Naive thymus-derived CD4-positive, alpha-beta T cell (primary cell): ENCODE data around the gene DMAP1. TPM values are rescaled to one million over a fixed set of nuclear protein-coding genes. Genes with fewer than 3 reads are reported as not detected.

Experiments
- ATAC-seq: fragments of 150-1000 bp; cut with Tn5 transposase; 2 replicates; pipeline ENCODE4 v1.10.0; 2021; ENCODE audit warnings: mild to moderate bottlenecking, moderate library complexity
- CTCF ChIA-PET: fragments of 350-600 bp; sonication (Branson Sonifier 250); formaldehyde crosslinking; loops from one replicate; lab custom pipeline; 2021; ENCODE audit warnings: antibody characterized with exemption; lab: Charles Lee
- POLR2A ChIA-PET: fragments of 350-600 bp; sonication (Branson Sonifier 250); formaldehyde crosslinking; loops from one replicate; lab custom pipeline; 2021; ENCODE audit warnings: antibody characterized with exemption, inconsistent platforms; lab: Charles Lee
- DNase-seq, 9 donors: peaks; one replicate each; pipeline versions ENCODE4 v3.0.0 to v3.0.0-alpha.2; 2020 to 2022; ENCODE audit warnings: mixed read lengths in 1 of 9
- H3K27ac ChIP-seq: one replicate; pipeline ENCODE4 v1.7.0; 2013; ENCODE audit warnings: mild to moderate bottlenecking, low read depth, low read length, moderate library complexity
- H3K27me3 ChIP-seq, 2 donors: one replicate each; pipeline ENCODE4 v1.7.0; 2013; ENCODE audit warnings: low read length in 2 of 2, mild to moderate bottlenecking in 2 of 2, moderate library complexity in 2 of 2; ENCODE audit not compliant: control insufficient read depth in 2 of 2, insufficient read depth in 2 of 2
- H3K36me3 ChIP-seq, 3 experiments: 1 replicate in 2 of 3; 2 replicates in 1 of 3; pipeline ENCODE4 v1.7.0; 2013; ENCODE audit warnings: low read length in 3 of 3, mild to moderate bottlenecking in 3 of 3, moderate library complexity in 1 of 3; ENCODE audit not compliant: insufficient read depth in 3 of 3, control insufficient read depth in 2 of 3
- H3K4me1 ChIP-seq, 2 donors: one replicate each; pipeline ENCODE4 v1.7.0; 2013; ENCODE audit warnings: low read length in 2 of 2, mild to moderate bottlenecking in 2 of 2, moderate library complexity in 1 of 2; ENCODE audit not compliant: control insufficient read depth in 2 of 2, insufficient read depth in 2 of 2
- H3K4me3 ChIP-seq: 2 replicates; pipeline ENCODE4 v1.7.0; 2013; ENCODE audit warnings: mild to moderate bottlenecking, low read length
- H3K9me3 ChIP-seq, 3 experiments: 1 replicate in 2 of 3; 2 replicates in 1 of 3; pipeline ENCODE4 v1.7.0; 2013; ENCODE audit warnings: low read length in 3 of 3; ENCODE audit not compliant: control insufficient read depth in 2 of 3
- H3K27ac Mint-ChIP-seq, 9 donors: one replicate each; pipeline ENCODE4 v1.8.0; 2020 to 2022; ENCODE audit warnings: mixed read lengths in 9 of 9, mild to moderate bottlenecking in 8 of 9, moderate library complexity in 5 of 9, inconsistent platforms in 2 of 9
- H3K27me3 Mint-ChIP-seq, 5 donors: one replicate each; pipeline ENCODE4 v1.8.0; 2021 to 2022; ENCODE audit warnings: mixed read lengths in 5 of 5, mild to moderate bottlenecking in 1 of 5
- H3K36me3 Mint-ChIP-seq, 5 donors: one replicate each; pipeline ENCODE4 v1.8.0; 2020 to 2022; ENCODE audit warnings: mixed read lengths in 5 of 5, mild to moderate bottlenecking in 3 of 5, inconsistent platforms in 1 of 5
- H3K4me1 Mint-ChIP-seq, 7 donors: one replicate each; pipeline ENCODE4 v1.8.0; 2020 to 2022; ENCODE audit warnings: mixed read lengths in 7 of 7, mild to moderate bottlenecking in 3 of 7, inconsistent platforms in 1 of 7
- H3K4me3 Mint-ChIP-seq, 10 donors: one replicate each; pipeline ENCODE4 v1.8.0; 2020 to 2022; ENCODE audit warnings: mild to moderate bottlenecking in 10 of 10, mixed read lengths in 10 of 10, moderate library complexity in 6 of 10, inconsistent platforms in 2 of 10
- H3K9me3 Mint-ChIP-seq, 11 donors: one replicate each; pipeline ENCODE4 v1.8.0; 2020 to 2022; ENCODE audit warnings: mixed read lengths in 11 of 11, mild to moderate bottlenecking in 4 of 11, inconsistent platforms in 1 of 11, moderate library complexity in 1 of 11
- intact Hi-C, 2 donors: fragments of 100-400 bp; cut with micrococcal nuclease; formaldehyde crosslinking; loops; one replicate each; pipeline ENCODE4 v1.15.1; 2023
- polyA plus RNA-seq, 2 donors: library from polyadenylated mRNA; unstranded; fragments of 300-500 nt; fragmentation: Illumina TruSeq; gene quantifications; one replicate each; pipeline ENCODE4 v1.2.3, GENCODE V29; 2021
- total RNA-seq, 6 experiments: library from RNA in 5 of 6; stranded (reverse) in 5 of 6; gene quantifications; 1 replicate in 5 of 6; 2 replicates in 1 of 6; pipeline ENCODE4 v1.2.3 and lab custom pipeline; 2021 to 2026

Gene DMAP1
- total and polyA plus RNA-seq, 7 experiments from 2014 or later: 42.3 to 96.2 (median 60.0) TPM

- intact Hi-C loops: no loop called here
- no peak overlapping the region for H3K4me3 ChIP-seq
- ATAC-seq (no peak), DNase-seq (no peak)
- H3K36me3 ChIP-seq: peaks cover 0 to 11% (median 0%) of the 10 kb centered on the region in 3 experiments
- Mint-ChIP-seq H3K4me1 (peaks cover 7 to 27% (median 18%) of the 10 kb centered on the region in 7 donors), H3K27ac (no peak overlapping the region), H3K36me3 (peaks cover 2 to 27% (median 9%) of the 10 kb centered on the region in 5 donors), H3K27me3 (no peaks in the 10 kb centered on the region), H3K4me3 (no peak overlapping the region), H3K9me3 (peaks cover 0 to 8% (median 0%) of the 10 kb centered on the region in 11 donors)
- no peaks in the 10 kb centered on the region for H3K27me3 ChIP-seq
- H3K27ac ChIP-seq: no peak overlapping the region
- no peaks in the 10 kb centered on the region for H3K9me3 ChIP-seq
- H3K4me1 ChIP-seq: peaks cover 0 to 5% of the 10 kb centered on the region in 2 donors
- CTCF ChIA-PET: interaction anchor here (1.6 kb wide), 1 partner anchor 13 kb away, joined by 3 read pairs; no protein-coding TSS in a partner anchor
- POLR2A ChIA-PET: no interaction called here
Observed at GRCh38 chr1:44225761-44226160, 12.5 kb downstream of the DMAP1 start.

GRCh38 chr1:44227211-44227610, 13.9 kb downstream of the DMAP1 start:
- Mint-ChIP-seq H3K4me1 (peaks cover 7 to 26% (median 18%) of the 10 kb centered on the region in 7 donors), H3K27ac (peak overlapping the region in 3 of 9 donors; percentile 10 to 60 (median 43))
- no peak for DNase-seq

GRCh38 chr1:44228218-44228617, 14.9 kb downstream of the DMAP1 start:
- CTCF ChIA-PET: no interaction called here
- no peak overlapping the region for H3K27ac ChIP-seq
- intact Hi-C loops: no loop called here

More at GRCh38 chr1:44227211-44227610, 13.9 kb downstream of the DMAP1 start:
- no peaks in the 10 kb centered on the region for H3K9me3 ChIP-seq
- peak; percentile 75 for ATAC-seq
- CTCF ChIA-PET: interaction anchor here (0.7 kb wide), 1 partner anchor 10 kb away, joined by 3 read pairs; no protein-coding TSS in a partner anchor
- POLR2A ChIA-PET: interaction anchor here (1.4 kb wide), 1 partner anchor 9 kb away, joined by 3 read pairs; no protein-coding TSS in a partner anchor
- intact Hi-C loops: no loop called here
- H3K27me3 ChIP-seq: no peaks in the 10 kb centered on the region
- peaks cover 0 to 5% of the 10 kb centered on the region in 2 donors for H3K4me1 ChIP-seq
- H3K4me3 ChIP-seq: no peak overlapping the region
- H3K27me3 Mint-ChIP-seq: no peaks in the 10 kb centered on the region
- H3K36me3 Mint-ChIP-seq: peaks cover 0 to 33% (median 9%) of the 10 kb centered on the region in 5 donors
- no peak overlapping the region for H3K27ac ChIP-seq
- peaks cover 0 to 10% (median 0%) of the 10 kb centered on the region in 3 experiments for H3K36me3 ChIP-seq
- peaks cover 0 to 8% (median 0%) of the 10 kb centered on the region in 11 donors for H3K9me3 Mint-ChIP-seq
- H3K4me3 Mint-ChIP-seq: no peak overlapping the region

GRCh38 chr1:44229435-44230167, 16.3 kb downstream of the DMAP1 start:
- no peak overlapping the region for H3K27ac Mint-ChIP-seq
- H3K36me3 Mint-ChIP-seq: peaks cover 0 to 52% (median 17%) of the 10 kb centered on the region in 5 donors
- Histone ChIP-seq H3K27ac (no peak overlapping the region), H3K9me3 (no peaks in the 10 kb centered on the region), H3K36me3 (peaks cover 0 to 15% (median 0%) of the 10 kb centered on the region in 3 experiments), H3K4me3 (no peak overlapping the region), H3K4me1 (no peaks in the 10 kb centered on the region), H3K27me3 (no peaks in the 10 kb centered on the region)
- CTCF ChIA-PET: no interaction called here
- no peaks in the 10 kb centered on the region for H3K27me3 Mint-ChIP-seq
- H3K9me3 Mint-ChIP-seq: peaks cover 0 to 8% (median 0%) of the 10 kb centered on the region in 11 donors
- no peak for ATAC-seq
- intact Hi-C loops: no loop called here
- no peak for DNase-seq
- H3K4me3 Mint-ChIP-seq: no peak overlapping the region
- H3K4me1 Mint-ChIP-seq: peaks cover 0 to 6% (median 3%) of the 10 kb centered on the region in 7 donors
- POLR2A ChIA-PET: no interaction called here

More at GRCh38 chr1:44228218-44228617, 14.9 kb downstream of the DMAP1 start:
- Mint-ChIP-seq H3K9me3 (peaks cover 0 to 8% (median 0%) of the 10 kb centered on the region in 11 donors), H3K27me3 (no peaks in the 10 kb centered on the region), H3K4me3 (no peak overlapping the region), H3K36me3 (peaks cover 0 to 42% (median 14%) of the 10 kb centered on the region in 5 donors), H3K4me1 (peaks cover 4 to 16% (median 11%) of the 10 kb centered on the region in 7 donors), H3K27ac (no peak overlapping the region)
- POLR2A ChIA-PET: no interaction called here
- no peaks in the 10 kb centered on the region for H3K27me3 ChIP-seq
- peaks cover 0 to 15% (median 0%) of the 10 kb centered on the region in 3 experiments for H3K36me3 ChIP-seq
- H3K9me3 ChIP-seq: no peaks in the 10 kb centered on the region
- ATAC-seq (no peak), DNase-seq (no peak)
- no peak overlapping the region for H3K4me3 ChIP-seq
- H3K4me1 ChIP-seq: peaks cover 0 to 2% of the 10 kb centered on the region in 2 donors

- peaks cover 0 to 7% (median 0%) of the 10 kb centered on the region in 11 donors for H3K9me3 Mint-ChIP-seq
- H3K4me1 Mint-ChIP-seq: peaks cover 0 to 6% (median 0%) of the 10 kb centered on the region in 7 donors
- Histone ChIP-seq H3K36me3 (peaks cover 0 to 15% (median 0%) of the 10 kb centered on the region in 3 experiments), H3K4me3 (no peak overlapping the region), H3K4me1 (no peaks in the 10 kb centered on the region), H3K27me3 (no peaks in the 10 kb centered on the region), H3K27ac (no peak overlapping the region), H3K9me3 (no peaks in the 10 kb centered on the region)
- no peak overlapping the region for H3K27ac Mint-ChIP-seq
- H3K27me3 Mint-ChIP-seq: no peaks in the 10 kb centered on the region
- ChIA-PET POLR2A (no interaction called here), CTCF (no interaction called here)
- H3K4me3 Mint-ChIP-seq: no peak overlapping the region
- H3K36me3 Mint-ChIP-seq: peaks cover 0 to 51% (median 17%) of the 10 kb centered on the region in 5 donors
- DNase-seq: no peak
- intact Hi-C loops: no loop called here
- no peak for ATAC-seq
Observed at GRCh38 chr1:44230796-44231195, 17.5 kb downstream of the DMAP1 start.

GRCh38 chr1:44233593-44233992, 20.3 kb downstream of the DMAP1 start:
- no peaks in the 10 kb centered on the region for H3K9me3 ChIP-seq
- H3K36me3 Mint-ChIP-seq: peaks cover 0 to 47% (median 5%) of the 10 kb centered on the region in 5 donors
- peaks cover 0 to 5% of the 10 kb centered on the region in 2 donors for H3K4me1 ChIP-seq
- DNase-seq: no peak
- H3K27me3 Mint-ChIP-seq: no peaks in the 10 kb centered on the region
- H3K27ac ChIP-seq: no peak overlapping the region
- ATAC-seq: no peak
- peaks cover 0 to 1% (median 0%) of the 10 kb centered on the region in 11 donors for H3K9me3 Mint-ChIP-seq
- CTCF ChIA-PET: interaction anchor here (0.9 kb wide), 1 partner anchor 10 kb away, joined by 3 read pairs; no protein-coding TSS in a partner anchor
- POLR2A ChIA-PET: interaction anchor here (0.6 kb wide), 1 partner anchor 19 kb away, joined by 3 read pairs; no protein-coding TSS in a partner anchor
- peaks cover 0 to 15% (median 0%) of the 10 kb centered on the region in 3 experiments for H3K36me3 ChIP-seq
- H3K27me3 ChIP-seq: no peaks in the 10 kb centered on the region
- peaks cover 2 to 18% (median 7%) of the 10 kb centered on the region in 7 donors for H3K4me1 Mint-ChIP-seq
- H3K27ac Mint-ChIP-seq: peak overlapping the region in 1 of 9 donors; percentile 66
- H3K4me3 ChIP-seq: no peak overlapping the region
- intact Hi-C loops: no loop called here
- H3K4me3 Mint-ChIP-seq: no peak overlapping the region
